Neural cell (in vitro differentiated cells): ENCODE results near the gene IL24. TPM values are rescaled to one million over a fixed set of nuclear protein-coding genes. Genes with fewer than 3 reads are reported as not detected.

Source experiments
- H2AFZ ChIP-seq: fragments of 200-600, 300-800 bp; sonication (generic), shearing (Covaris generic); 2 replicates; pipeline ENCODE4 v1.6.0; 2014; ENCODE audit warnings: low read depth, mild to moderate bottlenecking, antibody characterized with exemption, low read length, moderate library complexity
- H3F3A ChIP-seq: fragments of 200-600 bp; shearing (Covaris generic); 2 replicates; pipeline ENCODE4 v1.6.1; 2016; ENCODE audit warnings: mild to moderate bottlenecking, moderate library complexity, mixed read lengths, antibody characterized with exemption, low read length; ENCODE audit not compliant: insufficient read depth, poor library complexity, severe bottlenecking
- H3K27ac ChIP-seq: fragments of 200-600, 300-800 bp; sonication (generic), shearing (Covaris generic); 2 replicates; pipeline ENCODE4 v1.5.1; 2014; ENCODE audit warnings: mild to moderate bottlenecking, low read length, moderate library complexity
- H3K27me3 ChIP-seq: fragments of 300-800, 200-600 bp; sonication (generic), shearing (Covaris generic); 2 replicates; pipeline ENCODE4 v1.6.0; 2014; ENCODE audit warnings: mild to moderate bottlenecking, low read depth, low read length, moderate library complexity; ENCODE audit not compliant: insufficient read depth
- H3K36me3 ChIP-seq: fragments of 300-800, 200-600 bp; sonication (generic), shearing (Covaris generic); 2 replicates; pipeline ENCODE4 v1.5.1; 2014; ENCODE audit warnings: mild to moderate bottlenecking, antibody characterized with exemption, low read length, moderate library complexity; ENCODE audit not compliant: insufficient read depth
- H3K4me2 ChIP-seq: fragments of 300-800, 200-600 bp; sonication (generic), shearing (Covaris generic); 2 replicates; pipeline ENCODE4 v1.6.0; 2014; ENCODE audit warnings: mild to moderate bottlenecking, low read length
- H3K4me3 ChIP-seq: fragments of 300-800, 200-600 bp; sonication (generic), shearing (Covaris generic); 2 replicates; pipeline ENCODE4 v1.5.1; 2014; ENCODE audit warnings: mild to moderate bottlenecking, low read length, moderate library complexity
- H3K79me2 ChIP-seq: fragments of 200-600 bp; shearing (Covaris generic); replicated peaks from 2 replicates; pipeline ENCODE4 v1.6.0; 2014; ENCODE audit warnings: mild to moderate bottlenecking, low read length, moderate library complexity; ENCODE audit not compliant: insufficient read depth
- H3K9ac ChIP-seq: fragments of 300-800, 200-600 bp; sonication (generic), shearing (Covaris generic); 2 replicates; pipeline ENCODE4 v1.6.1; 2016; ENCODE audit warnings: mild to moderate bottlenecking, low read length, mixed read lengths
- H3K9me2 ChIP-seq: fragments of 200-600 bp; shearing (Covaris generic); 2 replicates; pipeline ENCODE4 v1.6.1; 2016; ENCODE audit warnings: mild to moderate bottlenecking, low read length, mixed read lengths; ENCODE audit not compliant: insufficient read depth
- H3K9me3 ChIP-seq: fragments of 200-600, 300-800 bp; sonication (generic), shearing (Covaris generic); 2 replicates; pipeline ENCODE4 v1.6.1; 2016; ENCODE audit warnings: mild to moderate bottlenecking, mixed run types, low read length, moderate library complexity, mixed read lengths
- H4K20me1 ChIP-seq: fragments of 200-600 bp; shearing (Covaris generic); 2 replicates; pipeline ENCODE4 v1.6.1; 2016; ENCODE audit warnings: mild to moderate bottlenecking, mixed run types; ENCODE audit not compliant: insufficient read depth
- CTCF ChIP-seq: fragments of 450-650 bp; IDR thresholded peaks from 2 replicates; pipeline ENCODE4 v1.5.1; 2014; ENCODE audit warnings: antibody characterized with exemption, mild to moderate bottlenecking, moderate library complexity; ENCODE audit not compliant: poor library complexity, severe bottlenecking
- EP300 ChIP-seq: fragments of 450-650 bp; conservative IDR thresholded peaks from 2 replicates; pipeline ENCODE4 v1.6.1; 2014; ENCODE audit warnings: antibody characterized with exemption, mild to moderate bottlenecking, moderate library complexity; ENCODE audit not compliant: poor library complexity, severe bottlenecking
- EZH2 ChIP-seq: fragments of 200-600, 300-800 bp; shearing (Covaris generic), sonication (generic); IDR thresholded peaks from 2 replicates; pipeline ENCODE4 v1.6.1; 2014; ENCODE audit warnings: antibody characterized with exemption, low read length, borderline replicate concordance, mild to moderate bottlenecking; ENCODE audit not compliant: insufficient read depth, poor library complexity, severe bottlenecking
- MXI1 ChIP-seq: fragments of 450-650 bp; conservative IDR thresholded peaks from 2 replicates; pipeline ENCODE4 v1.6.1; 2014; ENCODE audit warnings: antibody characterized with exemption, mild to moderate bottlenecking; ENCODE audit not compliant: poor library complexity, severe bottlenecking
- POLR2AphosphoS5 ChIP-seq: IDR thresholded peaks from 2 replicates; pipeline ENCODE4 v1.6.1; 2012
- RAD21 ChIP-seq: fragments of 450-650 bp; conservative IDR thresholded peaks from 2 replicates; pipeline ENCODE4 v1.6.1; 2014; ENCODE audit warnings: antibody characterized with exemption, mild to moderate bottlenecking, moderate library complexity
- SMC3 ChIP-seq: fragments of 450-650 bp; conservative IDR thresholded peaks from 2 replicates; pipeline ENCODE4 v1.6.1; 2014; ENCODE audit warnings: antibody characterized with exemption, mild to moderate bottlenecking, moderate library complexity; ENCODE audit not compliant: poor library complexity
- TAF1 ChIP-seq: IDR thresholded peaks from 2 replicates; pipeline ENCODE4 v1.6.1; 2012; ENCODE audit warnings: low read depth
- polyA plus RNA-seq: library from polyadenylated mRNA; depleted of rRNA; stranded (reverse); fragments of >200 nt; gene quantifications from 2 replicates; pipeline ENCODE4 v1.2.3, GENCODE V29; 2014
- TF ChIP-seq, protein P1 (sequence below): IDR thresholded peaks from 2 replicates; pipeline ENCODE4 v1.6.1; 2012; ENCODE audit warnings: borderline replicate concordance

Gene IL24
- polyA plus RNA-seq, 1 donor from 2014 or later, result not detected

DNA sequence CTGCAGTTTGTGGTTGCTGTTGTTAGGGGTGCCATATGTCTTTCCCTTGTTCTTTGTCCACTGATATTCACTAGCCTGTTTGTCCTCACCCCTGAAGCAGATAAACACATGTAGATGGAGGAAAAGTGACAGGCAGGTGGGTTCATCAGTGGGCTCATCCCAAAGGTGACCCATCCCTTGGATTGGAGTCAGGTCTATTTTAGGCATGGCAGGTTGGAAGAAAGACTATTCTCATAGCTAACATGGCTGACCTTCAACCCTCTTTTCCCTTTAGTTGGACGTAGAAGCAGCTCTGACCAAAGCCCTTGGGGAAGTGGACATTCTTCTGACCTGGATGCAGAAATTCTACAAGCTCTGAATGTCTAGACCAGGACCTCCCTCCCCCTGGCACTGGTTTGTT lies 5.5 kb downstream of the IL24 start:
- H3K27me3 ChIP-seq, result peaks cover 6% of the 10 kb centered on the region
- H3K4me2 ChIP-seq, result no peak overlapping the region
- H3F3A ChIP-seq, result no peaks in the 10 kb centered on the region
- TF ChIP-seq SMC3 (no peak), TAF1 (no peak), MXI1 (no peak), RAD21 (no peak), POLR2AphosphoS5 (no peak), EZH2 (no peak), CTCF (no peak), EP300 (no peak)
- TF ChIP-seq, protein P1, sequence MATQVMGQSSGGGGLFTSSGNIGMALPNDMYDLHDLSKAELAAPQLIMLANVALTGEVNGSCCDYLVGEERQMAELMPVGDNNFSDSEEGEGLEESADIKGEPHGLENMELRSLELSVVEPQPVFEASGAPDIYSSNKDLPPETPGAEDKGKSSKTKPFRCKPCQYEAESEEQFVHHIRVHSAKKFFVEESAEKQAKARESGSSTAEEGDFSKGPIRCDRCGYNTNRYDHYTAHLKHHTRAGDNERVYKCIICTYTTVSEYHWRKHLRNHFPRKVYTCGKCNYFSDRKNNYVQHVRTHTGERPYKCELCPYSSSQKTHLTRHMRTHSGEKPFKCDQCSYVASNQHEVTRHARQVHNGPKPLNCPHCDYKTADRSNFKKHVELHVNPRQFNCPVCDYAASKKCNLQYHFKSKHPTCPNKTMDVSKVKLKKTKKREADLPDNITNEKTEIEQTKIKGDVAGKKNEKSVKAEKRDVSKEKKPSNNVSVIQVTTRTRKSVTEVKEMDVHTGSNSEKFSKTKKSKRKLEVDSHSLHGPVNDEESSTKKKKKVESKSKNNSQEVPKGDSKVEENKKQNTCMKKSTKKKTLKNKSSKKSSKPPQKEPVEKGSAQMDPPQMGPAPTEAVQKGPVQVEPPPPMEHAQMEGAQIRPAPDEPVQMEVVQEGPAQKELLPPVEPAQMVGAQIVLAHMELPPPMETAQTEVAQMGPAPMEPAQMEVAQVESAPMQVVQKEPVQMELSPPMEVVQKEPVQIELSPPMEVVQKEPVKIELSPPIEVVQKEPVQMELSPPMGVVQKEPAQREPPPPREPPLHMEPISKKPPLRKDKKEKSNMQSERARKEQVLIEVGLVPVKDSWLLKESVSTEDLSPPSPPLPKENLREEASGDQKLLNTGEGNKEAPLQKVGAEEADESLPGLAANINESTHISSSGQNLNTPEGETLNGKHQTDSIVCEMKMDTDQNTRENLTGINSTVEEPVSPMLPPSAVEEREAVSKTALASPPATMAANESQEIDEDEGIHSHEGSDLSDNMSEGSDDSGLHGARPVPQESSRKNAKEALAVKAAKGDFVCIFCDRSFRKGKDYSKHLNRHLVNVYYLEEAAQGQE, result no peak
- H3K79me2 ChIP-seq, result no peaks in the 10 kb centered on the region
- no peak overlapping the region for H3K9ac ChIP-seq
- H3K27ac ChIP-seq, result no peak overlapping the region
- no peak overlapping the region for H3K4me3 ChIP-seq
- H2AFZ ChIP-seq, result no peak overlapping the region
- no peaks in the 10 kb centered on the region for H4K20me1 ChIP-seq
- no peaks in the 10 kb centered on the region for H3K9me2 ChIP-seq
- H3K9me3 ChIP-seq, result no peaks in the 10 kb centered on the region
- H3K36me3 ChIP-seq, result no peaks in the 10 kb centered on the region

DNA sequence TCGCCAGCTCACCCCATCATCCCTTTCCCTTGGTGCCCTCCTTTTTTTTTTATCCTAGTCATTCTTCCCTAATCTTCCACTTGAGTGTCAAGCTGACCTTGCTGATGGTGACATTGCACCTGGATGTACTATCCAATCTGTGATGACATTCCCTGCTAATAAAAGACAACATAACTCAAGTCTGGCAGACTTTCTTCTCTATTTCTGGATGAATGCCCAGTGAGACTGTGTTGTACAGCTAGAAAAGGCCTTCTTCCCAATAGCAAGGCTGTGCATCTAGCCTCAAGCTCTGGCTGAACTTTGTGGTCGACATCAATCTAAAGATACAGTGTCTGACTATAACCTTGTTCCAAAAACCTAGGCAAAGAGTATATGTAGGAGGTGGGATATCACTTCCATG lies 6.4 kb downstream of the IL24 start:
- no peak overlapping the region for H2AFZ ChIP-seq
- TF ChIP-seq TAF1, result no peak
- no peak for TF ChIP-seq EZH2
- TF ChIP-seq RAD21, result no peak
- no peak for TF ChIP-seq EP300
- TF ChIP-seq POLR2AphosphoS5, result no peak
- TF ChIP-seq, protein P1, result no peak
- TF ChIP-seq SMC3, result no peak
- no peak for TF ChIP-seq MXI1
- no peak for TF ChIP-seq CTCF

More for the DNA sequence above, 6.4 kb downstream of the IL24 start:
- no peaks in the 10 kb centered on the region for H3K79me2 ChIP-seq
- no peak overlapping the region for H3K9ac ChIP-seq
- H4K20me1 ChIP-seq, result no peaks in the 10 kb centered on the region
- no peak overlapping the region for H3K4me2 ChIP-seq
- peaks cover 16% of the 10 kb centered on the region for H3K27me3 ChIP-seq
- no peaks in the 10 kb centered on the region for H3K36me3 ChIP-seq
- H3K9me2 ChIP-seq, result no peaks in the 10 kb centered on the region
- H3F3A ChIP-seq, result no peaks in the 10 kb centered on the region
- H3K27ac ChIP-seq, result no peak overlapping the region
- no peaks in the 10 kb centered on the region for H3K9me3 ChIP-seq
- no peak overlapping the region for H3K4me3 ChIP-seq
